ENCODE measurements around the gene MGLL. TPM values are rescaled to one million over a fixed set of nuclear protein-coding genes. Genes with fewer than 3 reads are reported as not detected.

Gene MGLL
- total RNA-seq, 2 experiments from 2014 or later = 19.2 to 21.6 TPM

GRCh38 chr3:127692501-127693335 lies 129.6 kb downstream of the MGLL start:
- peaks cover 13% of the 10 kb centered on the region for H3K4me1 ChIP-seq (ENCODE audit: insufficient read depth, low read length, poor library complexity, severe bottlenecking)
- H3K4me2 ChIP-seq (ENCODE audit: low read length) = no peak overlapping the region
- no peak for DNase-seq (ENCODE audit: low spot score)
- intact Hi-C loops (cut with micrococcal nuclease; ENCODE audit: unreplicated experiment) = no loop called here
- no TSS peak for BruUV-seq (replicated peaks)
- no peak for TF ChIP-seq EZH2phosphoT487 (IDR thresholded peaks at IDR 0.05; ENCODE audit: borderline replicate concordance, low read depth, low read length)
- TF ChIP-seq, protein P1, sequence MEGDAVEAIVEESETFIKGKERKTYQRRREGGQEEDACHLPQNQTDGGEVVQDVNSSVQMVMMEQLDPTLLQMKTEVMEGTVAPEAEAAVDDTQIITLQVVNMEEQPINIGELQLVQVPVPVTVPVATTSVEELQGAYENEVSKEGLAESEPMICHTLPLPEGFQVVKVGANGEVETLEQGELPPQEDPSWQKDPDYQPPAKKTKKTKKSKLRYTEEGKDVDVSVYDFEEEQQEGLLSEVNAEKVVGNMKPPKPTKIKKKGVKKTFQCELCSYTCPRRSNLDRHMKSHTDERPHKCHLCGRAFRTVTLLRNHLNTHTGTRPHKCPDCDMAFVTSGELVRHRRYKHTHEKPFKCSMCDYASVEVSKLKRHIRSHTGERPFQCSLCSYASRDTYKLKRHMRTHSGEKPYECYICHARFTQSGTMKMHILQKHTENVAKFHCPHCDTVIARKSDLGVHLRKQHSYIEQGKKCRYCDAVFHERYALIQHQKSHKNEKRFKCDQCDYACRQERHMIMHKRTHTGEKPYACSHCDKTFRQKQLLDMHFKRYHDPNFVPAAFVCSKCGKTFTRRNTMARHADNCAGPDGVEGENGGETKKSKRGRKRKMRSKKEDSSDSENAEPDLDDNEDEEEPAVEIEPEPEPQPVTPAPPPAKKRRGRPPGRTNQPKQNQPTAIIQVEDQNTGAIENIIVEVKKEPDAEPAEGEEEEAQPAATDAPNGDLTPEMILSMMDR (conservative IDR thresholded peaks at IDR 0.05; ENCODE audit: low read length) = no peak
- no peak overlapping the region for H3K4me3 ChIP-seq (ENCODE audit: low read depth, low read length, poor library complexity, severe bottlenecking)
- CTCF ChIA-PET (ENCODE audit: unreplicated experiment) = no interaction called here
- no peaks in the 10 kb centered on the region for H3K9me3 ChIP-seq (ENCODE audit: low read length)
- peaks cover 25% of the 10 kb centered on the region; the same call in 1 of the 2 replicates for H3K36me3 ChIP-seq (ENCODE audit: insufficient read depth, low read length)
- H3K9me2 ChIP-seq (ENCODE audit: insufficient read depth, low read length) = no peaks in the 10 kb centered on the region
- H3K79me2 ChIP-seq (ENCODE audit: insufficient read depth, low read depth, low read length) = no peaks in the 10 kb centered on the region
- H4K20me1 ChIP-seq (ENCODE audit: insufficient read depth, low read length) = no peaks in the 10 kb centered on the region
- POLR2A ChIA-PET = no interaction called here
- no peak overlapping the region for H2AFZ ChIP-seq (ENCODE audit: low read length)
- H3K27ac ChIP-seq (ENCODE audit: low read depth, low read length, poor library complexity, severe bottlenecking) = no peak overlapping the region

DNA sequence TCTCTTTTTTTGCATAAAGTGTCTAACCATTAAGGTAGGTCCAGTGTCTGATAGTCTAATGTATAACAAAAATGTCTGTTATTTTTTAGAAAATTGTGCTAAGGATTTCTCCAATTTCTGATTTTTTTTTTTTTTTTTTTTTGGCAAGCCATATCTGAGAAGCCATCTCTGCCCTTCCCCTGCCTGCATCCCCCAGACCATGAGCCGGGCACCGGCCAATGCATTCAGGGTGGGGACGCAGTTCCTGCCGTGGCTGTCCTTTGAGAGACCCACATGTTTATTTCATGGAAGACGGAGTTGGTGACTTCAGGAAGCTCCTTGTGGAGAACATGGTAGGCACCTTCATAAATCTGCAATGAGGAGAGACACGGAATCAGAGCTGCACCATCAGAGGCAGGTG lies 130.3 kb downstream of the MGLL start:
- H3K4me2 ChIP-seq (ENCODE audit: low read length) = no peak overlapping the region
- no TSS peak for BruUV-seq (replicated peaks)
- intact Hi-C loops (cut with micrococcal nuclease; ENCODE audit: unreplicated experiment) = loop anchor here (2.0 kb wide), 1 partner anchor 139 kb away; no protein-coding TSS in a partner anchor

More for the DNA sequence above, 130.3 kb downstream of the MGLL start:
- Histone ChIP-seq H3K9me2 (ENCODE audit: insufficient read depth, low read length) (no peaks in the 10 kb centered on the region), H3K4me3 (ENCODE audit: low read depth, low read length, poor library complexity, severe bottlenecking) (no peak overlapping the region), H3K79me2 (ENCODE audit: insufficient read depth, low read depth, low read length) (no peaks in the 10 kb centered on the region), H2AFZ (ENCODE audit: low read length) (no peak overlapping the region), H3K4me1 (ENCODE audit: insufficient read depth, low read length, poor library complexity, severe bottlenecking) (peaks cover 5% of the 10 kb centered on the region), H3K9me3 (ENCODE audit: low read length) (0 out of 2 replicates have a peak, but pooled peaks cover 7% of the 10 kb centered on the region), H4K20me1 (ENCODE audit: insufficient read depth, low read length) (no peaks in the 10 kb centered on the region), H3K36me3 (ENCODE audit: insufficient read depth, low read length) (peaks cover 25% of the 10 kb centered on the region; the same call in 1 of the 2 replicates), H3K27ac (ENCODE audit: low read depth, low read length, poor library complexity, severe bottlenecking) (no peak overlapping the region)
- CTCF ChIA-PET (ENCODE audit: unreplicated experiment) = no interaction called here
- no peak for DNase-seq (ENCODE audit: low spot score)
- POLR2A ChIA-PET = no interaction called here
- no peak for TF ChIP-seq EZH2phosphoT487 (IDR thresholded peaks at IDR 0.05; ENCODE audit: borderline replicate concordance, low read depth, low read length)
- TF ChIP-seq, protein P1 (conservative IDR thresholded peaks at IDR 0.05; ENCODE audit: low read length) = no peak

Data from OCI-LY7 (cell line).